Astrocyte of the cerebellum (primary cell): Measurements from ENCODE around the gene COL20A1.
"Not testable (repeated sequence)": the region's sequence is repeated elsewhere in the genome, so short reads cannot be mapped to it uniquely, and the experiment has no call there.

Source experiments
- DNase-seq: peaks from one replicate; pipeline ENCODE4 v3.0.0-alpha.2; 2011; ENCODE audit warnings: low read depth
- H3K4me3 ChIP-seq: 2 replicates; pipeline ENCODE4 v1.5.1; 2011; ENCODE audit warnings: mild to moderate bottlenecking, low read depth, low read length, moderate library complexity
- CTCF ChIP-seq: IDR thresholded peaks from 2 replicates; pipeline ENCODE4 v1.5.1; 2012; ENCODE audit warnings: low read length, low read depth, moderate library complexity, mild to moderate bottlenecking; ENCODE audit errors: missing control alignments
- in situ Hi-C: cut with HindIII; loops from 2 replicates; pipeline ENCODE4 v1.10.0; 2017; ENCODE audit warnings: low sequenced_read_pairs

Gene COL20A1

DNA sequence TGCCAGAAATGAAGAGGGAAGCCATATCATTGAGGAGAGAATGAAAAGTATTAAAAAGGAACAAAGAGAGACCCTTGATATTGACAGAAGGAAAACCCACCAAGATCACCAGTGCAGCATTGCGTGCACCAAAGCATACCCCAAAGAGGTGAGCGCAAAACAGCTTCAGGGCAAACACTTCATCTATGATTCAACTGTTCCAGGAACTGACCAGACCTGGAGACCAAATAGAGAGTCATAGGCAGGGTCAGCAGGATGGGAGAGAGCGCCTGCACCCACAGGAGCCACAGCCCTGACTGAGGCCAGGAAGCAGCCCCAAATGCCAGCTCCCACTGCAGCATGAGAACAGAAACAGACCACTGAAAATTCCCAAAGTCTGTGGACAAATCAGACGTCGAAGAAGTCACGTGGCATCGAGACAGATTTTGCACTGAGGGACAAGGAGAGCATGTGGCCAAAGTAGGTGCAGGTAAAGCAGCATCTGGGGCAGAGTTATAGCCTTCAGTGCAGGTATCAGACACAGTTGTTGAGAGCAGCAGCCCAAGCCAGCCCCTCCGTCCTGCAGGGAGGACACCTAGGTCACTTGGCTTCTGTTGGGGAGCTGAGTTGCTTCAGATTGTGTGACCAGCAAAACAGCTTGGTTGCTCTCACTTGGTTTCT is 38.9 kb downstream of the COL20A1 start:
- in situ Hi-C loops: no loop called here
- H3K4me3 ChIP-seq: no peak overlapping the region
- TF ChIP-seq CTCF: no peak
- DNase-seq: no peak

DNA sequence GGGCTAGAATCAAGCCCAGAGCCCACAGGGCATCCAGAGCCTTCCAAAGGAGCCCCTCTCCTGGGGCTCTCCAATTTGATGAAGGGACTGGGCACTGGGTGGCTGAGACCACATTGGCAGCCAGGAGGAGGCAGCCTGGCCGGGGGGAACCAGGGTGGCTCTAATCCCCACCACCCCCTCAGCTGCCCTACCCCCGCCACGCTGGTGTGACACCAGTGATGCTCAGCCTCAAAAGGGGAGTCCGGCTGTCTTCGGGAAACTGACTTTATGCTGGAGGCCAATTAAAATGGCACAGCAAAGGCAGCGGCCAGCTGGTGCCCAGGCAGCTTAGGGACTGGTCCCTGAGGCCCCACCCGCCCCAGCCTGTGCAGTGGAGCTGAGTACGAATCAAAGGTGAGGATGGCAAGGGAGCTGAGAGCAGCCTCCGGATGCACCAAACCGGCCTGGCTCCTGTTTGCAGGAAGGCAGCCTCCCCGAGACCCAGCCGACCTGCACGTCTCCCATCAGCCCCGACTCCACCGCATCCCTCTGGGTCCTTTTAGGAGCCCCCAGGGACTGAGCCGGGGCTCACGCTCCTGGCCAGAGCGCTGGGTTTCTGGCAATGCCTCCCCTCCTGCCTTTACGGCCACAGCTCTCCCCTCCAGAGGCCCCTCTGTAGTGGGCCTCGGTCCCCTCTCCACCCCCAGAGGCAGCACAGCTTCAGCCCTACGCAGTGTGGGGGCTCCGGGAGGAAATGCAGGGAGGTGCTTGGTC is 39.7 kb downstream of the COL20A1 start:
- no peak for TF ChIP-seq CTCF
- in situ Hi-C loops: no loop called here
- no peak for DNase-seq
- H3K4me3 ChIP-seq: no peak overlapping the region

- no peak for DNase-seq
- no peak for TF ChIP-seq CTCF
- in situ Hi-C loops: no loop called here
- no peak overlapping the region for H3K4me3 ChIP-seq
Measured at GRCh38 chr20:63333241-63333836, 40.4 kb downstream of the COL20A1 start.

GRCh38 chr20:63334356-63334755 is 41.4 kb downstream of the COL20A1 start:
- H3K4me3 ChIP-seq: no peak overlapping the region
- in situ Hi-C loops: no loop called here
- no peak for DNase-seq
- TF ChIP-seq CTCF: no peak

DNA sequence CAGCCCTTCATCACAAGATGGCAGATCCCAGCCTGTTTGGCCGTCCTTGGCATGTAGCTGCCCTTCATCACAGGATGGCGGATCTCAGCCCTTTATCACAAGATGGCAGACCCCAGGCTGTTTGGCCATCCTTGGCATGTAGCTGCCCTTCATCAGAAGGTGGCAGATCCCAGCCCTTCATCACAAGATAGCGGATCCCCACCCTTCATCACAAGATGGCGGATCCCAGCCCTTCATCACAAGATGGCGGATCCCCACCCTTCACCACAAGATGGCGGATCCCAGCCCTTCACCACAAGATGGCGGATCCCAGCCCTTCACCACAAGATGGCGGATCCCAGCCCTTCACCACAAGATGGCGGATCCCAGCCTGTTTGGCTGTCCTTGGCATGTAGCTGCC is 42.1 kb downstream of the COL20A1 start:
- DNase-seq, in situ Hi-C loops, H3K4me3 ChIP-seq: not testable (repeated sequence)

GRCh38 chr20:63335711-63336110 is 42.7 kb downstream of the COL20A1 start:
- TF ChIP-seq CTCF: no peak

DNA sequence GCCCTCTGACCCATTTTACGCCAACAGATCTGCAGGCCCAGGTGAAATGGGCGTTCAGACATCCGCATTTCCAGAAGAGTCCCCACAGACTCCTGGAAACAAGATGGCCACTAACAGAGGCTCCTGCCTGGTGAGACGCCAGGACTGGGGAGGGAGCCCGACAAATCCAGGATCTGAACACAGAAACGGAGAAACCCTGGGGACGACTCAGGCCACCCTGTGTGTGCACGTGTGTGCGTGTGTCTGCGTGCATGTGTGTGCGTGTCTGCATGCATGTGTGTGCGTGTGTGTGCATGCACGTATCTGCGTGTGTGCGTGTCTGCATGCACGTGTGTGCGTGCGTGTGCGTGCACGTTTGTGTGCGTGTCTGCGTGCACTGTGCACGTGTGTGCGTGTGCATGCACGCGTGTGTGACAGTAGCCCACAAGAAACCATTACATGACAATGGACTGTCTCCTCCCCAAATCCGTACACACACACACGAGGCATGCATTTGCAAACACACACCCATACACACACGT is 43.3 kb downstream of the COL20A1 start:
- no peak for DNase-seq
- H3K4me3 ChIP-seq: no peak overlapping the region
- no peak for TF ChIP-seq CTCF
- in situ Hi-C loops: no loop called here

More at GRCh38 chr20:63335711-63336110, 42.7 kb downstream of the COL20A1 start:
- no peak overlapping the region for H3K4me3 ChIP-seq
- DNase-seq: no peak
- in situ Hi-C loops: no loop called here
